ENCODE results near the gene SLC35F3.
"Not testable (repeated sequence)": the region's sequence is repeated elsewhere in the genome, so short reads cannot be mapped to it uniquely, and the experiment has no call there.

SLC35F3 gene

DNA sequence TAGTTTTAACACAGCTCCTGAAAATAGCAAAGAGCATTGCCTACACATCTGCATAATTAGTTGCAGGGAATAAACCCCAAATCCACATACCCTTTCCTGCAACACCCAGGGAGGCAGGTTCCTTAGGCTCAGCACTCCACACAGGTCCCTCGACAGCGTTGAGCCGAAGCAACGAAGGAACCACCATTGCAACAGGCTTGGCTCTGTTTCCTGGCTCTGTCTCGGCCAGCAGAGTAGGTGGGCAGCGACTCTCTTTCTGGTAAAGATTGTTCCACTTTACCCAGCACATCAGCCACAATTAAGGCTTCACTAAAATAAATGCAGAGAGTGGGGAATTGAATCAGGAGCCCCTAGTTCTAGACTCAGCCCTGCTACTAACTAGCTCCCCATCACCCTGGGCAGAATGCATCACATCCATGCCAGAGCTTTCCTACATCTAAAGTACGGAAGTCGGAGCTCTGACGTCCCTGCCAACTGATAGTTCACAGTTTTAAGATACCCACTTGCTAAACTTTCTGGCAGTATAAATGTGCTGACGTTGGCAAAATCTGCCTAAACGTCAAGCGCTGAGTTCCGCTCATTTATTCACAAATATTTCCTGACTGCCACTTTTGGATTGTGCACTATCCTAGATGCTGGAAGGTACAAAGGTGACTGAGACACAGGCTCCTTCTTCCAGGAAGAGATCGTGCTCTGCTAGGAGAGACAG, 389.8 kb downstream of the SLC35F3 start:
- Mint-ChIP-seq H3K27me3 (peaks cover 60 to 72% of the 10 kb centered on the region in 2 donors), H3K9me3 (peaks cover 5 to 8% of the 10 kb centered on the region in 2 donors), H3K4me3 (no peak overlapping the region), H3K36me3 (ENCODE audit: insufficient read depth) (no peaks in the 10 kb centered on the region), H3K27ac (no peak overlapping the region), H3K4me1 (ENCODE audit: low read depth in 2 of 2) (no peaks in the 10 kb centered on the region)
- DNase-seq (no peak), ATAC-seq (replicated peaks) (no peak)

DNA sequence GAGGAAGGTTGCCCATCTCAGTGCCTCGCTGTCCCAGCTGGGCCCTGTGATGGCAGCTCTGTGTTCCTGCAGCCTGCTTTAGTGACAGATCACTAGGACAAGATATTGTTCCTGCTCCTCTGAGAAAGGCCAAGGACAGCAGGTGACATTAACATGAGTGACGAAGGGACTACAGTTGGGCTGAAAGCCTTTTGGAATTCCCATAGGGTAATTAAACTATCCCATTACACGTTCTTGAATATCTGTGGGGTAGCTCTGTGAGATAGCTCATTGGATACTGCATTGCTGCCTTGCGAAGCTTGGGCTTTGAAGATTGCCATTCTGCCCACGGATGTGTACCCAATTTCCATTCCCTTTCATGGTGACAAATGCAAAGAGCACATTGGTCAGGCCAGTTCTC, 390.6 kb downstream of the SLC35F3 start:
- peaks cover 53 to 70% of the 10 kb centered on the region in 2 donors for H3K27me3 Mint-ChIP-seq
- H3K27ac Mint-ChIP-seq, result no peak overlapping the region
- peaks cover 1 to 2% of the 10 kb centered on the region in 2 donors for H3K9me3 Mint-ChIP-seq
- H3K4me3 Mint-ChIP-seq, result no peak overlapping the region
- no peak for DNase-seq
- H3K36me3 Mint-ChIP-seq (ENCODE audit: insufficient read depth), result no peaks in the 10 kb centered on the region
- no peaks in the 10 kb centered on the region for H3K4me1 Mint-ChIP-seq (ENCODE audit: low read depth in 2 of 2)
- ATAC-seq (replicated peaks), result no peak

DNA sequence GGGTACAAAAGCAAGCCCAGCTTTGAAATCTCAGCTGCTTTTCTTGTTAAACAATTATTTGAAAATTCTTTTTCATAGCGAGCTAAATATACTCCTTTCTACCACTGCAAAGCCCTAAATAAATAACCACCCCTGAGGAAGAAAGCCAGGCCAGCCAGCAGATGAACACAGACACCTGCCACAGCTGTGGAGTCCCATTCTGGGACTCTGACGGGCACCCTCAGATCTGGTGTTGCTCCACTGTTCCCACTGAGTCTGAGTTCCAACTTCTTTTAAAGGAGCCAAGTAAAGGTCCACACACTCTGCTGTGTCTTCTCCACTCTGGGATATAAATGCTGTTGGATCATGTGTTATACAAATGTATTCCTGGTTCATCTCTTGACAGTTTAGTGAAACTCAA, 391.1 kb downstream of the SLC35F3 start:
- ATAC-seq (replicated peaks), result no peak
- DNase-seq, result no peak
- peaks cover 53 to 70% of the 10 kb centered on the region in 2 donors for H3K27me3 Mint-ChIP-seq
- no peaks in the 10 kb centered on the region for H3K9me3 Mint-ChIP-seq
- H3K4me1 Mint-ChIP-seq (ENCODE audit: low read depth in 2 of 2), result no peaks in the 10 kb centered on the region
- no peak overlapping the region for H3K4me3 Mint-ChIP-seq
- no peaks in the 10 kb centered on the region for H3K36me3 Mint-ChIP-seq (ENCODE audit: insufficient read depth)
- no peak overlapping the region for H3K27ac Mint-ChIP-seq

DNA sequence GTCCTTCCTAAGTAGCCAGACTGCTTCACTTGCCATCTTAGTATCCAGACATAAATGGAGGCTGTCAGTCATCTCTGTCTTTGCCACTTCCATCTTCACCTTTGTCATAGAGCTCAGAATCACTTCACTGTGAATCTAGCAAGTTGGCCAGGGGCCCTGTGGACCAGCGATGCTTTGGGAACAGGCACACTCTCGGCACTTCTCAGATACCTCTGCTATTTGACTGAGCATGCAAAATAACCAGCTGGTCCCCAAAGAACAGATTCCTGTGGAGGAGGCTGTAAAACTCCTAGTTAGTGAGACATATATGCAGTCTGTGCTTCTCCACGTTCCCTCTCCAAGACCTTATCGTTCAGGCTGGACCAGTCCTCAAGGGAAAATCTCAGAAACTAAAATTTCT, 392.0 kb downstream of the SLC35F3 start:
- Mint-ChIP-seq H3K27ac (no peak overlapping the region), H3K4me1 (ENCODE audit: low read depth in 2 of 2) (no peaks in the 10 kb centered on the region), H3K36me3 (ENCODE audit: insufficient read depth) (no peaks in the 10 kb centered on the region), H3K9me3 (no peaks in the 10 kb centered on the region), H3K4me3 (no peak overlapping the region), H3K27me3 (peaks cover 53 to 62% of the 10 kb centered on the region in 2 donors)
- no peak for DNase-seq
- no peak for ATAC-seq (replicated peaks)

DNA sequence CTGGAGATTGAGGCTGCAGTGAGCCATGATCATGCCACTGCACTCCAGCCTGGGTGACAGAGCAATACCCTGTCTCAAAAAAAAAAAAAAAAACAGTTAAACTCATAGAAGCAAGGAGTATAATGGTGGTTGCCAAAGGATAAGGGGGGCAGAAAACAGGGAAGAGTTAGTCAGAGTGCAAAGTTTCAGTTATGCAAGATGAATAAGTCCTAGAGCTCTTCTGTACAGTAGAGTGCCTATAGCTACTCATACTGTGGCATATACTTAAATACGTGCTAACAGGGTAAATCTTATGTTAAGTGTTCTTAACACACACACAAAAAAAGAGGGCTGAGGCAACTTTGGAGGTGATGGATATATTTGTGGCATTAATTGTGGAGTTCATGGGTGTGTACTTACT, 393.2 kb downstream of the SLC35F3 start:
- peaks cover 53 to 58% of the 10 kb centered on the region in 2 donors for H3K27me3 Mint-ChIP-seq
- H3K27ac Mint-ChIP-seq, result no peak overlapping the region
- no peak overlapping the region for H3K4me3 Mint-ChIP-seq
- ATAC-seq (replicated peaks), result no peak
- DNase-seq, result no peak
- no peaks in the 10 kb centered on the region for H3K9me3 Mint-ChIP-seq
- no peaks in the 10 kb centered on the region for H3K36me3 Mint-ChIP-seq (ENCODE audit: insufficient read depth)
- no peaks in the 10 kb centered on the region for H3K4me1 Mint-ChIP-seq (ENCODE audit: low read depth in 2 of 2)

DNA sequence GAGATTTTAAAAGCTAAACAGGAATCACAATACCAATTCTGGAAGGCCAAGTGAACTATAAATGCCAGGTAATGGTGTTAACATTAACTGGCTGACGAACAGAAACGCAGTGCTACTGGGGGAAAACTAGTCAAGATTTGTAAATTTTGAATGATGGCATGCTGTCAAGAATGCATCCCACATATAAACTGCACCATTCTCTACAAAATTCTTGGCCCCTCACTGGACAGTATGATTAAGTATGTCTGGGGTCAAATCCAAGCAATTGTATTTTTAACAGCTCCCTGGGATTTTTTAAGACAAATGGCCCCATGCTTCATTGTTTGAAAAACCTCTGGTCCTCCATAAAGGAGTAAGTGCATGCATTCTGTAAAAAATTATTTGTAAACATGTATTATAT, 395.6 kb downstream of the SLC35F3 start:
- Mint-ChIP-seq H3K4me1 (ENCODE audit: low read depth in 2 of 2) (no peaks in the 10 kb centered on the region), H3K36me3 (ENCODE audit: insufficient read depth) (no peaks in the 10 kb centered on the region), H3K9me3 (no peaks in the 10 kb centered on the region), H3K27me3 (peaks cover 33% of the 10 kb centered on the region in 2 donors), H3K4me3 (no peak overlapping the region), H3K27ac (no peak overlapping the region)
- DNase-seq, result no peak
- ATAC-seq (replicated peaks), result no peak

DNA sequence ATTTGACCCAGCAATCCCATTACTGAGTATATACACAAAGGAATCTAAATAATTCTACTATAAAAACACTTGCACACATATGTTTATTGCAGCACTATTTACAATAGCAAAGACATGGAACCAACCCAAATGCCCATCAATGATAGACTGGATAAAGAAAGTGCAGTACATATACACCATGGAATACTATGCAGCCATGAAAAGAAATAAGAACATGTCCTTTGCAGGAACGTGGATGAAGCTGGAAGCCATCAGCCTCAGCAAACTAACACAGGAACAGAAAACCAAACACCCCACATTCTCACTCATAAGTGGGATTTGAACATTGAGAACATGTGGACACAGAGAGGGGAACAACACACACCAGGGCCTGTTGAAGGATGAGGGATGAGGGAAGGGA, 397.2 kb downstream of the SLC35F3 start:
- H3K9me3 Mint-ChIP-seq; H3K36me3 Mint-ChIP-seq (ENCODE audit: insufficient read depth); H3K4me3 Mint-ChIP-seq; DNase-seq; H3K27ac Mint-ChIP-seq; ATAC-seq (replicated peaks); H3K4me1 Mint-ChIP-seq (ENCODE audit: low read depth in 2 of 2): not testable (repeated sequence)
- peaks cover 18% of the 10 kb centered on the region in 2 donors for H3K27me3 Mint-ChIP-seq

DNA sequence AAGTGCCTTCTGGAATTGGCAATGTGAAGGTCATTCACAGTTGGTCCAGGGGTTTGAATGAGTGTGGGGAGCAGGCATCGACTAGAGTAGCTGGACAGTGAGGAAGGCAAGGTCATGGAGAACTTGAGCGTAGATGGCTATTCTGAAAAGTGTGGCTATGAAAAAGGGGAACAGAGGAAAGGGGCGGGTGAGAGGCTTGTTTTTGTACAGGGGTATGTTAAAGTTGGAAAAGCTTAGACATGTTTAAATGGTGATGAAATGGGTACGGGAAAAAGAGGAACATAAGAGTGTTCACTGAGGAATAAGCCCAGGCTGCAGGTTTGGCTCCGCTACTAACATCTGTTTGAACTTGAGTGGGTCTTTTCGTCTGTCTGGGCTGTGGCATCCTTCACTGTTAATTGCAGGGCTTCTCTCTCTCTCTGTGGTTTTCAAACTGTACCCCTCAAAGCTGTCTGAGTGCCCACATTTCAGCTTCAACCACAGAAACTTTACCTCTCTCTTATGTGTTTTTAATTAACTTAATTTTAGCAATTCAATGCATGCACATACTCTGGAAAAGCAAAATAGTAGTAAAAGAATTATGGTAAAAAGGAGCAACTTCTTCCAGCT, 398.0 kb downstream of the SLC35F3 start:
- DNase-seq, result no peak
- Mint-ChIP-seq H3K9me3 (no peaks in the 10 kb centered on the region), H3K4me3 (no peak overlapping the region), H3K27me3 (peaks cover 10 to 13% of the 10 kb centered on the region in 2 donors), H3K4me1 (ENCODE audit: low read depth in 2 of 2) (no peaks in the 10 kb centered on the region), H3K36me3 (ENCODE audit: insufficient read depth) (peaks cover 2% of the 10 kb centered on the region), H3K27ac (no peak overlapping the region)
- ATAC-seq (replicated peaks), result peak; percentile 76

DNA sequence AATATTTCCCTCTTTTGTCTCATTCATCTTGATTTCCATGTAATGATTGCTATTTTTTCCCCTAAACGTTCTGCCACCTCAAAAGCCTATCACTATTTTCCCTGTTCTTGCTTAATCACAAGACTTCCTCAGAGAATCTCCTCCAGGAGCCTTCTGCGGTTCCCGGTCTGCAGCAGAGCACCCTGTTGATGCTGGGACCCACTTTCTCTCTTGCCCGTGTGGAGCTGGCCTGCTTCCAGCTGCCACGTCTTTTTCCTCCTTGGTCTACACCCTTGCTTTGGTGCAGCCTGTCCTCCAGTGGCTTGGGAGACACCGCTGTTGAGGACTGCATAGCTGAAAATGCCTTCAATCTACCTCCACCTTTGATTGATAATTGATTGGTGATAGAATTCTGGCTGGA, 398.8 kb downstream of the SLC35F3 start:
- peaks cover 2 to 8% of the 10 kb centered on the region in 2 donors for H3K27me3 Mint-ChIP-seq
- no peaks in the 10 kb centered on the region for H3K9me3 Mint-ChIP-seq
- no peak for DNase-seq
- no peak overlapping the region for H3K4me3 Mint-ChIP-seq
- peaks cover 2% of the 10 kb centered on the region for H3K36me3 Mint-ChIP-seq (ENCODE audit: insufficient read depth)
- H3K4me1 Mint-ChIP-seq (ENCODE audit: low read depth in 2 of 2), result no peaks in the 10 kb centered on the region
- no peak overlapping the region for H3K27ac Mint-ChIP-seq
- ATAC-seq (replicated peaks), result no peak

DNA sequence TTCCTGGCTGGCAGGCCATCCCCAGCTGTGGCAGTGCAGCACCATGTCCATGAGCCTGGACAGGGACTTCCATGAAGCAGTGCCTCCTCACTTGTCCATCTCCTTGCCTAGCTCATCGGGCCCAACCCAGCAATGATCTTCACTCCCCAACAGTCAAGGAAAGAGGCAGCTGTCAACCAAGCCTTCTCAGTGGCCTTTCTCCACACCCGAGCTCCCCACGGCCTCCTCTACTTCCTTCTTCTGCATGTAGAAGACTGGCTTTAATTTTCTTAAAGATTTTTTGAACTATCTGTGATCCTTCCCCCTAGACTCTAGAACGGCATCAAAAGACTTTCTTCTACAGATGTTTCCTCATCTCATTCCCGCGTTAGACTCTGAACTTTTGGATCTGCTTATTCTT, 403.2 kb downstream of the SLC35F3 start:
- Mint-ChIP-seq H3K4me3 (no peak overlapping the region), H3K27ac (no peak overlapping the region), H3K27me3 (peaks cover 0 to 7% of the 10 kb centered on the region in 2 donors), H3K4me1 (ENCODE audit: low read depth in 2 of 2) (peaks cover 7 to 19% of the 10 kb centered on the region in 2 donors), H3K36me3 (ENCODE audit: insufficient read depth) (peaks cover 5% of the 10 kb centered on the region), H3K9me3 (no peaks in the 10 kb centered on the region)
- ATAC-seq (replicated peaks) (no peak), DNase-seq (no peak)

DNA sequence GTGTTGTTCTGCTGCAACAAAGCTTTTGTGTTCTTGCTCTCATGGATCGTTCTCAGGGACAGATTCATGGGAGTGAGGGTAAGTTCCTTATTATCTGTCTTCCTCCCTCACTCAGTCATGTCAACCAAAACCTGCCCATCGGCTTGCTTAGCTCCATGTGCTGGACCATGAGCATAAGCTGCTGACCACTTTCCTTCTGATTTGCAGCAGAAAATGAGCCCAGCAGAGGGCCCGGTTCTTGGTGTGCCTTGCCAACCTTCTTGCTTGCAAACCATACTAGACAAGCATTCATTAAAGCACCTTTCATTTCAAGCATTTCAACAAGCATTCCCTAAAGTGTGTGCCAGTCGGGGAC, 404.7 kb downstream of the SLC35F3 start:
- peaks cover 0 to 7% of the 10 kb centered on the region in 2 donors for H3K27me3 Mint-ChIP-seq
- ATAC-seq (replicated peaks) (no peak), DNase-seq (no peak)
- H3K4me1 Mint-ChIP-seq (ENCODE audit: low read depth in 2 of 2), result peaks cover 12 to 31% of the 10 kb centered on the region in 2 donors
- no peak overlapping the region for H3K4me3 Mint-ChIP-seq
- no peak overlapping the region for H3K27ac Mint-ChIP-seq
- H3K36me3 Mint-ChIP-seq (ENCODE audit: insufficient read depth), result peaks cover 5% of the 10 kb centered on the region
- H3K9me3 Mint-ChIP-seq, result no peaks in the 10 kb centered on the region

DNA sequence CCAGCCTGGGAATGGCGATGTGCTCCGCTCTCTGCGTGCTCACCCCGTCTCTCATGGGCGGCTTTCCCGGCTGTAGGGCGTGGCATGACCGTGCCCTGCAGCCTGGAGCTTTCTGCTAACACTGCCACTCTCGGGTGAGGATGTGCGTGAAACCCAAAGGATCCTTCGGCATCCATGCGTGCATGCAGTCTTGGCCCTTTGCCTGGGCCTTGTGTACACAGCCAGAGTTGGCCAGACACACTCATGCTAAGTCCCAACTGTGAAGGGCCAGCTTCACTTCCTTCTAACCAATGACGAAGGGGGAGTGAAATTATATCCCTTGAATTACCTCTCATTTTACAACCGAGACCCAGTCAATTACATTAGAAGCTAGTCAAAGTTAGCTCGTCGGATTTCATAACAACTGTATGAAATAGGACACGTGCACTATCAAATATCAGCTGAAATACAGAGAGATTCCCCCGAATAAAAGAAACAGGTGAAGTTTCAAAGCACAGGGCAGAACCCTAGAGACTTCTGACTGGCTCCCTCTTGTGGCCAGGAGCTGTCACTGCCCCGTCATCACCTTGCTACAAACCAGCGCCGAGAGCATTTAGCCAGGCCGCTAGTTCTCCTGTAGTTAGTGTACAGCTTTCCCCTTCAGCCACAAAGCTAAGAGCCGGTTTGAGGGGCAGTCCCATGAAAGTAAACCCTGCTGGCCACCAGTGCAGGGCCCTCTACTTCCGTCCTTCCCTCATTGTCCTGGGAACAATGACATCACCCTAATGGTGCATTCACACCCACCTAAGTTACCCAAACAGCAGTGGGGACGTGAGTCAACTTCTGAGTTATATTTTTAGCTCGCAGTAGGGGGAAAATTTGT, 405.4 kb downstream of the SLC35F3 start:
- Mint-ChIP-seq H3K27ac (peak overlapping the region; percentile 35 to 65), H3K4me1 (ENCODE audit: low read depth in 2 of 2) (peaks cover 18 to 36% of the 10 kb centered on the region in 2 donors), H3K4me3 (peak overlapping the region in 1 of 2 donors; percentile 33), H3K27me3 (peaks cover 0 to 7% of the 10 kb centered on the region in 2 donors), H3K36me3 (ENCODE audit: insufficient read depth) (peaks cover 5% of the 10 kb centered on the region), H3K9me3 (peaks cover 0 to 4% of the 10 kb centered on the region in 2 donors)
- ATAC-seq (replicated peaks) (peak; percentile 88), DNase-seq (peak; percentile 73 to 75 (median 75))

DNA sequence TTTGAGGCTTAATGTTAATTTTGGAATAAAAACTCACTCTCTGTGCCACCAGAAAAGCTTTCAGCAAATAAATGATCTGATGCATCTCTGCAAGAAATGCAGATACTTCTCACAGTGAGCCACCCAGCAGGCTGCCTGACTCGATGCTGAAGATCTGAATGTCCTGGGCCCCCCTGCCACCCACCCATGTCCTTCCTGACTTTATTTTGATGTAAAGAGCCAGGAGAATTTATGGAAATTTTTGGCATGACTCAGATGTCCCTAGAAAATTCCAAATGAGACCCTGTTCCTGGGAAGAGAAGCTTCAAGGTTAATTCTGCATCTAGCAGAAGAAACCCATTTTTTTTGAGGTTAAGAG, 406.0 kb downstream of the SLC35F3 start:
- ATAC-seq (replicated peaks) (no peak), DNase-seq (no peak)
- Mint-ChIP-seq H3K4me1 (ENCODE audit: low read depth in 2 of 2) (peaks cover 24 to 41% of the 10 kb centered on the region in 2 donors), H3K36me3 (ENCODE audit: insufficient read depth) (peaks cover 5% of the 10 kb centered on the region), H3K4me3 (peak overlapping the region in 1 of 2 donors; percentile 33), H3K27me3 (peaks cover 0 to 7% of the 10 kb centered on the region in 2 donors), H3K9me3 (peaks cover 0 to 7% of the 10 kb centered on the region in 2 donors), H3K27ac (peak overlapping the region; percentile 35 to 65)

All from effector memory CD8-positive, alpha-beta T cell (primary cell).